Inferior parietal cortex (tissue), 1 donor: ENCODE results near the gene APOBEC3B.
"Not testable (repeated sequence)": the region's sequence is repeated elsewhere in the genome, so short reads cannot be mapped to it uniquely, and the experiment has no call there.

Experiments used
- DNase-seq: peaks from one replicate; pipeline ENCODE4 v3.0.0-alpha.2; 2016; ENCODE audit errors: extremely low spot score

Gene APOBEC3B

GRCh38 chr22:38951734-38952133 lies 30.4 kb upstream of the APOBEC3B start:
- DNase-seq: no peak

DNA sequence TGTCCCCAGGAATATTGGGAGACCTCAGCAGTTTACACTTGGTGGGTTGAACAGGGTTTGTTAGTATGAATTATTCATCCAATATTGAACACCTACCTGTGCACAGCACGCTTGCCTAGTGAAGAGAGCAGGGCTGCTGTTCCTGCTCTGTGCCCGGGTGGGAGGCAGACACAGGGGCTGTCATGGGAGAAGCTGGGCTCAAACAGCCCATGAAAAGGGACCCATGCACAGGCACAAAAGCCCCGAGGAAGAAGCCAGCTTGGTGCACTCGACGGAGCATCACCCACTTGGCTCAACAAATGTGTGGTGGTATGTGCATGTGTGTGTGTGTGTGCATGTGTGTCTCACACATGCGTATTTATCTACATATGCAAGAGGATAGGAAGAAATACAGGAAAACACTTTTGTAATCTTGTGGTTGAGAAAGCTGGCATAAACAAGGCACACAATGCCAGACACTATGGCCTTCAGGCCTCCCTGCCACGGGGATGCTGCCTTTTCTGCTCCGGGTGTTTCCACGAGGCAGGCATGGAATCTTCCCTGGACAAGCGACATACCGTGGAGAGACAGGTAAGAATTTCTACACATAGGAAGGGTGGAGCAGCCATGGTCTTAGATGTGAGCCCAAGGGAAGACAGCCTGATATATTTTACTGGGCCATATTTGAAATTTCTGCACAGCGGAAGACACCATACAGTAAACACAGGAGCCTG lies 29.7 kb upstream of the APOBEC3B start:
- no peak for DNase-seq

- DNase-seq: no peak
These were observed 29.1 kb upstream of the APOBEC3B start for GRCh38 chr22:38953091-38953490.

DNA sequence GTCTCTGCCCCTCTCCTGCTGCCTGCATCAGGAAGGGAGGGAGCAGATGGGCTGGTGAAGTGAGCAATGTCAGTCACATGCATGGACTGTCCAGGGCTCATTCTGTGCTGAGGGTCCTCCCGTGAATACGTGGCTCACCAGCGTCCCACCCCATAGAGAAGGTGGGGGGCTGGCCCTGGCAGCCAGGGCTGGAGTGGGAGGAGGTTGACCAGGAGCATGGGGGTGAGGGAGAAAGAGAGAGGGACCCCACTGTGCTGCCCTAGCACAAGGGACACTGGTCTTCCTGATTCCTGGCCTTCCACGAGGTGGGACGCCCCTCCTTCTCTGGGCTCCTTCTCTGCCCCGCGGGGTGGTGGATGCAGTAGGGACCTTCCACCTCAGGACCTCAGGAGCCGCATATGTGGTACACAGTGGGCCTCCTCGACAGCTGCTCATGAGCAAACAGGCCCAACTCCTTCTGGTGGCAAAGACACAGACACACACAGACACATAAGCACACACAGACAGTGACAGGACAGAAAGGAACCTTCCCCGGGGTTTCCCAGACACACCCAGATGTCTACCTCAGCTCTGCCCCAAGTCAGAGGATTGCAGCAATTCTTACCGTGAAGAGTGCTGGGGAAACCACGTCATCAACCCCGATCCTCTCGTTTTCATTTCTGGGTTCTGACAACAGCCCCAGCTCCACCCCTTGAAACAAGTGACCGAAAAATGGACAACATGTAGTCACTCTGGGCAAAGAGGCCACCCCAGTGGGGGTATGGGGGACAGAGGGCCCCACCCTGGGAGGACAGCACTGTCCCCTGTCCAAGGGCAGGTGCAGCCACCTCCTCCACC lies 28.4 kb upstream of the APOBEC3B start:
- no peak for DNase-seq

GRCh38 chr22:38954414-38955043 lies 27.6 kb upstream of the APOBEC3B start:
- DNase-seq: no peak

- no peak for DNase-seq
These were observed 26.8 kb upstream of the APOBEC3B start for GRCh38 chr22:38955250-38955905.

DNA sequence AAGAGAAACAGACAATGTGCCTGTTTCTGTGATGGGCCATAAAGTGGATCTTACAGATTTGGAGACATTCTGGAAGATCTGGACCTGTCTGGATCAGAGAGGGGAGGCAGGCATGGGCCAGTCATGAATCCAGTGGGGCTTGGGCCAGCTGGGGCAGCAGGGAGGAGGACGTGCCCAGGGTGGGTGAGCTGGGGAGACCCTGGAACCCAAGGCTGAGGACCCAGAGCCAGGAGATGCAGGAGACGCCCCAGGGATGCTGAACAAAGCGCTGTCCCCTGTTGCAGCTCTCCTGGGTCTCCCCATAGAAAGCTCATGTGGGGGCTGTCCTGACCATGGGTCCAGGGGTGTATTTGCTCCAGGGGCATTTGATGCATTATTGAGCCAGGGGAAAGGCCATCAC lies 26.2 kb upstream of the APOBEC3B start:
- DNase-seq: no peak

DNA sequence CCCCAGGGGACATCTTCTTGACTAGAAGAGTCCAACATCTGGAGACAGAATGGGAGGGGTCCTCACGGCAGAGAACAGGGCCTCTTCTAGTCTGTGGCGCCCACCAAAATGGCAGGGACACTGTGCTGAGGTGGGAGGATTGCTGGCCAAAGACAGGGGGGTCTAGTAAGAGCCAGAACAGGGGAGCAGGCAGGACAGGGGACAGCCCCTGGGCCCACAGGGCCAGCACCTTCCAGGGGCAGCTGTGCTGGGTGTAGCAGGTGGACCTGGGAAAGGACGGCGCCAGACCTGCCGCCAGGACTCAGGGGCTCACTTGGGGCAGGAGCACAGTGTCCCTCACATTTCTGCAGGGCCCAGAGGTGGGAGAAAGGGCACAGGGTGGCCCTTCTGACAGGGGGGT lies 25.6 kb upstream of the APOBEC3B start:
- no peak for DNase-seq

DNA sequence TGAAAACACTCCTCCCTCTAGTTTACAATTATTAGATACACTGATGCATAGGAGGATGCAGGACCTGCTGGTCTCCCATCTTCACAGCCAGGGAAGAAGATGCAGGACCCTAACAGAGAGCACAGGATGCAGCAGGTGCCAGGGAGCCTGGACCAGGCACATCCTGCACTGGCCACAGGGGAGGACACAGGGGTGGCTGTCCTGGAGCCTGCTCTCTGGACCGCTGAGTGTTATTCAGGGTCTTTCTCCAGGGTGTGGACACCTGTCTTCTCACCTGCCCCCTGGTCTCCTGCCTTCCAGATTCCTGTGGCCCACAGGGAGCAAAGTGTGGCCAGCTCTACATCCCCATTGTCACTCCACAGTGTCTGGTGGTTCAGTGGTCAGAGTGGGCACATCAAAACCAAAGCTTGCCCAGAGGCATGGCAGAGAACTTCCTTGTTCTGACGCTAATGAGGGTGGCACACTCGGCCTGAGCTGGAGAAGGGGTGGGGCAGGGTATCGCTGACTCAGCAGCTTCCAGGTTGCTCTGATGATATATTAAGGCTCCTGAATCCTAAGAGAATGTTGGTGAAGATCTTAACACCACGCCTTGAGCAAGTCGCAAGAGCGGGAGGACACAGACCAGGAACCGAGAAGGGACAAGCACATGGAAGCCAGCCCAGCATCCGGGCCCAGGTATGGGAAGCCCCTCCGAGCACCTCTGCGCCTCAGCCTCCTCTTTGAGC lies 24.9 kb upstream of the APOBEC3B start, which contains the start of gene APOBEC3A:
Gene APOBEC3A (plus strand): TSS at position 564 of the 725 bp plus-strand sequence. CDS start 83 bp downstream, at position 647.
- DNase-seq: no peak

DNA sequence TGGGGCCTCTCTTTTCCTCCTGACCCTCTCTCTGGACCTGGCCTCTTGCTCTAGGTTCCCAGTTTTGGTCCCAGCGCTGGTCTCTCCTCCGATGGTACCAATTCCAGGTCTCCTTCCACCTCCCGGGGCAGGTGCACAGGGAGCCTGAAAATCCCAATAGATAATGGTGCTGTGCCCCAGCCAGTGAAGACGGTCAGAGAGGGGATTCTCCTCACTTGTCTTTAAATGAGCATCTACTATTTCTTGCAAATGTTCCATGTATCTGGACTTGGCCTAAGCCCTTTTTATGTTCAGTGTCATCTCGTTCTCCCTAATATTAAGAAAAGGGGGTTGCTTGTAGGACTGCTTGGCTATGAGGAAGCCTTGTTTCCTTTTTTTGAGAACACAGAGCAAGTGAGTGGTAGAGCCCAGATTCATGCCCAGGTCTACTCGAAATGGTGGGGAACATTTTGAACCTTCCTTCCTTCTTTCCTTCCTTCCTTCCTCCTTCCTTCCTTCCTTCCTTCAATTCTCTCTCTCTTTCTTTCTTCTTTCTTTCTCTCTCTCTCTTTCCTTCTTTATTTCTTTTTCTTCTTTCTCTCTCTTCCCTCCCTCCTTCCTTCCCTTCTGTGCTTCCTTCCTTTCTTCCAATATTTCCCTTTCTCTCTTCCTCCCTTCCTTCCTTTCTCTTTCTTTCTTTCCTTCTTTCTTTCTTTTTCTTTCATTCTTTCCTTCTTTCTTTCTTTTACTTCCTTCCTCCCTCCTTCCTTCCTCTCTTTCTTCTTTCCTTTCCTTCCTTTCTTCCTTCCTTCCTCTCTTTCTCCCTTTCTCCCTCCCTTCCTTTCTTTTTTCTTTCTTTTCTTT lies 24.1 kb upstream of the APOBEC3B start:
- DNase-seq: no peak

GRCh38 chr22:38958651-38958943 lies 23.6 kb upstream of the APOBEC3B start:
- DNase-seq: not testable (repeated sequence)

DNA sequence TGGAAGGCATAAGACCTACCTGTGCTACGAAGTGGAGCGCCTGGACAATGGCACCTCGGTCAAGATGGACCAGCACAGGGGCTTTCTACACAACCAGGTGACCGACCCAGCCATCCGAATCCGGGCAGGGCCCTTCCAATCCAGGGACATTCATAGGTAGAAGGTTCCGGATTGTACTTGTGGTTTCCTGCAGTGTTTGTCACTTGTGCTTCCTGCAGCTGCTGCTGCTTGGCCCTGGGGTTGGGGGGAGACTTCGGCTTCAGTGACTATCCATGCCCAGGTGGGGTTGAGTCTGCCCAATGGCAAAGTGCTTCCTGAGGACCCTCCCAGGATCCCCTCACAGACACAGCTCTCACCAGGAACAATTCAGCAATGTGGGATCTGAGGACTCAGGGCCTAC lies 22.6 kb upstream of the APOBEC3B start:
- no peak for DNase-seq

- not testable (repeated sequence) for DNase-seq
These were observed 21.5 kb upstream of the APOBEC3B start for GRCh38 chr22:38960673-38961072.

GRCh38 chr22:38963291-38963738 lies 18.8 kb upstream of the APOBEC3B start:
- not testable (repeated sequence) for DNase-seq

GRCh38 chr22:38963872-38964271 lies 18.3 kb upstream of the APOBEC3B start:
- no peak for DNase-seq

- DNase-seq: no peak
These were observed 17.8 kb upstream of the APOBEC3B start for GRCh38 chr22:38964306-38964705.

DNA sequence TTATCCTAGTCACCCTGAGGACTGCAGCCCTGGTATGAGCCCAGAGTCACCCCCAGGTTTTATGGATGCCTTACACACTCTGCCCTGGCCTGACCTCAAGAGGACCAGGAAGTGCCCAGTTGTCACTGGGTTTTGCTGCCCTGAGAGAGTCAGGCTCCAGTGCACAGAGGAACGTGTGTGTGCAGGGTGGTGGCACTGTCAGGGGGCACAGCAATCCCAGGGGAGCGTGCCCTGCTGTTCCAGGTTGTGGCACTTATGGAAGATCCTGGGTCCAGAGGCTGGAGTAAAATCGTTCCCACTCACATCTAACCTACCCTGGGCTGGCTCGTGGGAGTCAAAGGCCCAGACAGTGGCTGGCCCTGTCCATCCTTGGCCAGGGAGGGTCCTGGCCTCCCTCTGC lies 17.2 kb upstream of the APOBEC3B start:
- no peak for DNase-seq

DNA sequence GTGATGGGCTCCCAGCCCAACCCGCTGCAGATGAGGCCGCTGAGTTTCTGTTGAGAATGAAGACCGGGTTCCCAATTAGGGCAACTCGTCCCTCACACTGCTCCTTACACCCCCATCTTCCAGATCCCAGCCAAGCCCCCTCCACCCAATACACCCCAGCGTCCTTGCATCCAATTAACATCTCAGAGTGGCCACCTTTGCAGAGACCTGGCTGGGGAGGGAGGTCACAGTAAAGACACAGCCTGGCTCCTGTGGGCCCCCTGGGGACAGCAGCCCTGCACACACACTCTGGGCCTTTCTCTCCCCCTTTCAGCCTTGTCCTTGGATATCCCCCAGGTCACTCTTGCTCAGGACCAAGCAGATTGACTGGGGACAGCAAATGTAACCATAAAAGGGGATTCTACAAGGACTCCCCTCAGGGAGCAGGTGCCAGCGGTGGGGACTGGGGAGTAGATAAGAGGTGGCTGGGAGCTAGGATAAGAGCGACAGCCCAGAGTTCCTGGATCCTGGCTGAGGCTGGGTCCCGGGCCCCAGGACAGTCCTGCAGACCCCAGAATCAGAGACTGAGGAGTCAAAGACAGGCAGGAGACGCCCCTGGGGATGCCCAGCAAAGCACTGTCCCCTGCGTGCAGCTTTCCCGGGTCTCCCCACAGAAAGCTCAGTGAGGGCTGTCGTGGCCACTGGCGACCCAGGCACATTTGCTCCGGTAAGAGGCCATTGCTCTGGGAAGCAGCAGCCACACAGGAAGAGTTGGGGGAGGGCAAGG lies 16.4 kb upstream of the APOBEC3B start:
- DNase-seq: no peak

DNA sequence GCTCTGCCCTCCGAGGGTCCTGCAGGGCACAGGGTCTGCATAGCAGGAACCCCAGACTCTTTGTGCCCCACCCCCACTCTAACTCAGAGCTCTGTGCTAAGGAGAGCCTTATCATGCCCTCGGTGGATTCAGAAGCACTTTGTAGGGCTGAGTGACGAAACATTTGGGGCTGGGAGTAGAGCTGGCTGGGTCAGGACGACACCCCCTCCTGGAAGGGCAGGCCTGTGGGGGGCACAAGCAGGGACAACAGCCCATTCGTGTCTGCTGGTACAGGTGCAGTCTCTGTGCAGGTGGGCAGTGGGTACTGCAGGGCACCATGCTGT lies 15.8 kb upstream of the APOBEC3B start:
- no peak for DNase-seq

GRCh38 chr22:38966942-38967341 lies 15.2 kb upstream of the APOBEC3B start:
- no peak for DNase-seq
